ENCODE data around the gene PREX1.

Gene PREX1

DNA sequence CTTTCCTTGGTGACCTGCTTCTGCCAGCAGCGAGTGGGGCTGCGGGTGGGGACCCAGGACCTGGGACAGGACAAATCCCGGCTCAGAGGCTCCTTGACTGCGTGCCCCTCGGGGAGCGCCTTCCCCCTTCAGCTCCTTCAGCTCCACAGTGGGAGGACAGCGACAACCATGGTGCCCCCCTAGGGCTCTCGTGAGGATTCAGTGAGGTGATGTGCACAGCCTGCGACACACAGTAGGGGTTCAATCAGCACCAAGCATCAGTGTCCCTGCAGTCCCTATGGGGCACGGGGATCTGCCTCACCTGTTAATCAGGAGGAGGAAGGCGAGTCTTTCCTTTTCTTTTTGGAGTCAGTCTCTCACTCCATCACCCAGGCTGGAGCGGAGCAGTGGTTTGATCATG lies 209.2 kb downstream of the PREX1 start:
- DNase-seq, result no peak

DNA sequence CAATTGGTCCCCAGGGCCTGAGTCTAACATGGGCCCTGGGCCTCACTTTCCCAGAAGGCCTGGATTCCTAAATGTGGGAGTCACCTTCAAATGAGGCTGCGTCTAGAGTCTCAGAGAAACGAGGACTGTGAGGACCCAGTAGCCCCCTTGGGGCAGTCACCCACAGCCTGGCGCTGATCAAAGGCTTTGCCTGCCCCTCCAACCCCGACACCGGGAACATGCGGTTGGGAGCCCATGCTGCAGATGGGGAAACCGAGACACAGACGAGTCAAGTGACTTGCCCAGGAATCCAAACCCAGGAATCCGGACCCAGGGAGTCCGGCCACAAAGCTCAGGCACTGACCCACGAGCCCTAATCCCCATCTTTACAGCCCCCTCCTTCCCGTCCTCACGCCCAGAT lies 209.7 kb downstream of the PREX1 start:
- DNase-seq, result no peak

DNA sequence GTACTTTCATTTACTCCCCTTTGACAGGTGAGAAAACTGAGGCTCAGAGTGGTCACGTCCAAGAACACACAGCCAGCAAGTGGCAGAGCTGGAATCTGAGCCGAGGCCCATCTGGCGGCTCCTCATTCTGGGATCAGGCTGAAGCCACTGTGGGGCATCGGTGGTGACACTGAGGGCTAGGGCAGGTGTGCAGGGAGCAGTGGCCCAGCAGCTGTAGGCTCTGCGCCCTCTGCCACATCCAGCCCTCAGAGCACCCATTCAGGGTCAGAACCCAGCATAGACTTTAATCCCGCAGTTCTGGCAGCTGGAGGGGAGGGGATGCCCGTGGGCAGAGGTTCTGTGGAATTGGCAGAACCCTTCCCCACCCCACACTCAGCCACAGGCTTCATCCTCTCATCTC lies 210.3 kb downstream of the PREX1 start:
- DNase-seq, result no peak

DNA sequence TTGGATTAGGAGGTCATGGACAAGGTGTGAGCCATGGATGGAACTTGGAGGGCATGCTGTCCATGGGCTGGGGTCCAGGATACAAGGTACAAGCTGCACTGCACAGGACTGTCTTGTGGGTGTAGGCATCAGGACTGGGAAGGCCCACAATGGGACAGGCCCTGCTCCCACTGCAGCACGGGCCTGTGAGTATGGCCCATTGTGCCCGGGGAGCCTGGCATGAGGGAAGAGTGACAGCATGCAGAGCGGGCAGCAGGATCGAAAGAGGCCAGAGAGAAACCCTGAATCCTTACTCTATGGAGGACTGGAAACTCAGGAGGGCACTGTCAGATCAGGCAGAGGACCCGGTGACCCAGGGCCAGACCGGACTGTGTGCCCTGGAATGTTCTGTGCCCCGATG lies 211.3 kb downstream of the PREX1 start:
- no peak for DNase-seq

DNA sequence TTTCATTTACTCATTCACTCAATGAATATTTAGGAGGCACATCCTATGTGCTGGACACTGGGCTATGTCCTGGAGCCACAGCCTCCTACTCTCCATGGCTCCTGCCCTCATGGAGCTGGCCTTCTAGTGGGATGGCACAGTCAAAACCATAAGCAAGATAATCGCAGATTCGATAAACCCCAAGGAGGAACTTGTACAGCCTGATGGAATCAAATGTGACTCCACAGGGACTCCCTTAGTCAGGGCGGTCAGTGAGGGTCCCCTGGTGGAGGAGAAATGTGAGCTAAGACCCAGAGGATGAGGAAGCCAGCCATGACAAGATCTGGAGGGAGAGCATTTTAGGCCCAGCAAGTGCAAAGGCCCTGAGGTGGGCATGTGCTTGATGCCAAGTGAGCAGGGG lies 211.9 kb downstream of the PREX1 start:
- no peak for DNase-seq

DNA sequence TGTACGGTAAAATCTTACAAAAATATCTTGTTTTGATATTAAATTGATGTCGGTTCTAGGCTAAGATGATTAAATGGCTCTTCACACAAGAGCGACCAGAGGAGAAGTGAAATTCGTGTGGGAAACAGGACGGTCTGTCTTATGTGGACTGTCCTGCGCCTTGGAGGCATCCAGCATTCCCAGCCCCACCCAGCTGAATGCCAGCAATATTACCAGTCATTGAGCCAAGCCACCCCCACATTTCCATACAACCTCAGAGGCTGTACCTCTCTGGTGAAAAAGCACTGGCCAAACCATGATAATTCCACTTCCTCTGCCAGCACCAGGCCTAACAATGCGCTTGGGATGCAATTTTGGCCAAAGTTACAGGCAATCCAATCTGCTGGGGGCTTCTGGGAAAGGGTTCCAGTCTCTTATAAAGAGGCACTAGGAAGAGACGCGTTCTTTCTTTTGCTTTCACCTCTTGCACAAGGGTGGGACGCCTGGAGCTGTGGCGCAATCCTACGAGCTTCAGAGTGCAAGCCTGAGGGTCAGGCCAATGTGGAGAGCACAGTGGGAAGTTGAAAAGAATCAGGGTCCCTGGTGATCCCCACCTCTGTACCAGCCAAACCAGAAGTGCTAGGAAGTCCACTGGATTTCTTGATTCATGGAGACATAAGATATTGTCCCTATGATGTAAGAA lies 213.1 kb downstream of the PREX1 start:
- DNase-seq, result no peak

DNA sequence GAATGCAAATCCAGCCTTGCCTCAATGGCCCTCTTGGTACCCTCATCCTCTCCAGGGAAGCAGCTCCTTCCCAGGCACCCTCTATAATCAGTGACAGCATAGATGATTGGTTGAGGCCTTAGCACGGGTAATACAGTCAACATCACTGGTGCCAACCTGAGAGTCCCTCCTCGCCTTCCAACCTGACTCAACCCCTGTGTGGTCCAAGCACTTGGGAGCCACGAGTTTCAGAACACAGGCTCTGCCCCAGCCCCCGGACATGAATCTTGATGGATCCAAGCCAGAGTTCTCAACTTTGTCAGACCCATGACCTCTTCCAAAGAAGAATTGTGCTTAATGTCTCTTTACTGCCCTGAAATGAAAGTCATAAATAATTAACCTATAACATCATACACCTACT lies 213.9 kb downstream of the PREX1 start:
- no peak for DNase-seq

DNA sequence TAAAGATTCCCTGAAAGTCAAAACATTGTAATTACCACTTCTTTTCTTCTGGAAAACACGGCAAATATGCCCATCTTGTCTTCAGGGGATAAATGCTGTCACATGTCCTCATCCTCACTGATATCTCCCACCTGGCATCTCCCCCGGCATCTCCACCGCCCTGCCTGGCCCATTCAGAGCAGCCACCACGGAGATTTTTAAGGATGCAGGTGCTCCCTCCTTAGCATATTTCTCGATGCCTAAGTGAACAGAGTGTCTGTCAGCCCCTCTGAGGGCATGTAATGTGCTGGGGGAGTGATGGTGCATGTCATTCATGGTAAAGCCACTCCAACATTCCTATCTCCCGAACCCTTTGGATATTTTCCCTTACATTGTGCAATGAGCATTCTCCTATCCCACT lies 215.5 kb downstream of the PREX1 start:
- no peak for DNase-seq

DNA sequence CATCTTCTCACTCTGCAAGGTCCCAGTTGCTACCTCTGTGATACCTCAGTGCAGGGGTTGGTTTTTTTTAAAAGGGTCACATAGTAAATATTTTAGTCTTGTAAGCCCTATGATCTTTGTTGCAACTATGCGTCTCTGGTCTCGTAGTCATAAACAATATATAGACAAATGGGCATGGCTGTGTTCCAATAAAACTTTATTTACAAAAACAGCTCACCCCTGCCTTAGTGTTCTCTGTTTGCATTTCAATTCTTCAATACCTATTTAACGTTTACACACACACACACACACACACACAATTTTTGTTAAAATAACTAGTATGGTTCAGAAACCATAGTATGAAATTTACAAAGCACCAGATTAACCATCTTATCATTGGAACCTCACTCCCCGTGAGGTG lies 216.8 kb downstream of the PREX1 start:
- DNase-seq, result no peak

DNA sequence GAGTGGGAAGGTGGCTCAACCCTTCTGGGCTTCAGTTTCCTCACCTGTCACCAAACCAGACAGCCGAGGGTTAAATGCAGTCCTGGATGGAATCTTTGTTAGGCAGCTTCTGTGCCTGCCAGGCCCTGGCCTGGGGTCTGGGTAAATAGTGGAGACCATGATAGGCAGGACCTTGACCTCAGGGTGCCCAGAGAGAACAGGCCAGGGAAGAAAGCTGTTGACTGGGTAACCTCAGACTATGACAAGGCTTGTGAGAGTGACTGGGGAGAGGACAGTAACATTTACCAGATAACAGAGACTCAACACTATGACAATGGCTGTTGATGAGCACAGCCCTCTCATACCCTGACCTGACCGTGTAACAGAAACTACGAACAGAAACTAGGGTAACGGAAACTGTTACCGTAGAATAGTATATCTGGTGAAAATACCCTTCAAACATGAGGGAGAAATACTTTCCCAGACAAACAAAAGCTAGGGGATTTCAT lies 218.3 kb downstream of the PREX1 start:
- no peak for DNase-seq

DNA sequence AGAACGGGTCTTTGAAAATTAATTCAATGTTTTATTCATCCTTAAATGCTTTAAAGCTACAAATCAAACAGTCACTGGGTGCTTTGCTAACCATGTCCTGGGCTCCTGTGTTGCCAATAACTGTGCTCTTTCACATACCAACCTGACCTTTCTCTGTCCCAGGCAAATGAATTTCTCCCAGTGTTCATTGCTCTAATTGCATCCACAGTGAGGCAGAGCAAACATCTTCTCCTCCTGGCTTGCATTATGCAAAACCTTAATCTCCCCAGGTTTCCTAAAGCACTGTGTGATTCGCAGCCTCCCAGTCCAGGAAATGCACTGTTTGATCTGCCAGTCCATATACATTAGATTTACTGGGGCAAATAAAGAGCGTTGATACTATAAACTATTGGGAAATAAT lies 219.0 kb downstream of the PREX1 start:
- no peak for DNase-seq

DNA sequence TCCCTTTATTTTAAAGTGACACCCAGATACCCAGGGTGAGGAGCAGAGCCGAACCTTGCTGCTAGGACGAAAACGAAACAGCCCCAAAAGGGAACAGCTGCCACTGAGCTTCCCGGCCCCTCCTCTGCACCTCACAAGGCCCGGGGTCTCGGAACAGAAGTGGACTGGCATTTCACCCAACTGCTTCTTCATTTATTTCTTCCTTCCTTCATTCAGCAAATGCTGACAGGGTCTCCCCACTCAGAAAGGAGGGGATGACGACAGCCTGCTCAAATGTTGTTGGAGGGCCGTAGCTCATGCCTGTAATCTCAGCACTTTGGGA lies 220.3 kb downstream of the PREX1 start:
- no peak for DNase-seq

DNA sequence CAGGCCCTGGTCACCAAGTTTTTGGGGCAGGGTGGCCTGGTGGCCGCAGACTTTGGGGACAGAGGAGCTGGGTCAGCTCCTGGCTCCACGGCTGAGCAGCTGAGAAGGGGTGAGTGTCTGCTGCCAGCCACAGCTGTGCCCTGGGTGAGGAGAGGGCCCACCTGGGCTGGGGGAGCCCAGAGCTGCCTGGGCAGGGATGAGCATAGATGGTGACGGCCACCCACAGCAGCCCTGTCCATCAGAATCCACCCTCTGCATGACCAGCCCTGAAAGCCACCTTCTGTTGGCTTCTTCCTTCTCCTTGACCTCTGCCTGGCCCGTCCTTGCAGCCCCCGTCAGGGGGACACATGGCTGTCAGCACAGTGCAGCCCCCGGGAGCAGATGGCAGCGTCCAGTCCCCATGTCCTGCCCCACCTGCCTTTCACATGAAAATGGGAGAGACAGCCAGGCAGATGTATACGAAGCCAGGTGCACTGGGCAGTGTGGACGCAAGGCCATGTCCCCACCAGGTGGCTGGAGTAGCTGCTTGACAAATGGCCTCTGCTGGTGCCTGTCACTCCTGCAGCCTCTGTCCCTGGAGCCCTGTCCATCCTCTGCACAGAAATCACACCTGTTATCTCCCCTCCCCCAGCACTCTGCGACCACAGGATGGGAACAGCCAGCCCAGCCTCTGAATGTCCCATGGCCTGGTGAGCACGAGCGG lies 220.8 kb downstream of the PREX1 start:
- DNase-seq, result no peak

DNA sequence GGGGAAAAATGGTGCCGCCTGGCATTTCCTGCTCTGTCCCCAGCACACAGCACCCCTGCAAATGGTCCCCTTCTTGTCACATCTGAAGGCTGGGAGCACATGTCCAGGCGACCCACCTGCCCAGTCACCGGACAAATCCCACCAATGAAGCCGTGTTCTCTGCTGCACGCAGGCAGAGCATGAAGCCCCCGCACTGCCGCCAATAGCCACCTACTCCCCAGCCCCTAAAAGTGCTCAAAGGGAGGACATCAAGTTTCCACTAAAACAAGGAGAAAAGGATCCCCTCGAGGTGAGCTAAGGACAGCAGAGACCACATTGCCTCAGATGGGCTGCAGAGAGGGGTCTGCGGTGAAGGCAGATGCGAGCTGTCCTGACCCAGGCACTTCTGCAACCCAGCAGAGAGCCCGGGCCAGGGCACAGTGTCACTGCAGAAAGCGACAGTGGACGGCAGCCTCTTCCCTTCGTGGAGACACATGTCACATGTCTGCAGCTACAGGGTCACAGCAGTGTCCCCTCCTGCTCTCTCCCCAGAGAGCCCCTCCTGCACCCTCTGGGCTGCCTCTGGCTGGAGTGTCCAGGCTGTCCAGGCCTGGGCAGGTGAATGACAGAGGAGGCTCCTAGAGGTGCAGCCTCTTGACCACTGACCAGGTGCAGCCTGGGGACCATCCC lies 221.5 kb downstream of the PREX1 start:
- DNase-seq, result no peak

DNA sequence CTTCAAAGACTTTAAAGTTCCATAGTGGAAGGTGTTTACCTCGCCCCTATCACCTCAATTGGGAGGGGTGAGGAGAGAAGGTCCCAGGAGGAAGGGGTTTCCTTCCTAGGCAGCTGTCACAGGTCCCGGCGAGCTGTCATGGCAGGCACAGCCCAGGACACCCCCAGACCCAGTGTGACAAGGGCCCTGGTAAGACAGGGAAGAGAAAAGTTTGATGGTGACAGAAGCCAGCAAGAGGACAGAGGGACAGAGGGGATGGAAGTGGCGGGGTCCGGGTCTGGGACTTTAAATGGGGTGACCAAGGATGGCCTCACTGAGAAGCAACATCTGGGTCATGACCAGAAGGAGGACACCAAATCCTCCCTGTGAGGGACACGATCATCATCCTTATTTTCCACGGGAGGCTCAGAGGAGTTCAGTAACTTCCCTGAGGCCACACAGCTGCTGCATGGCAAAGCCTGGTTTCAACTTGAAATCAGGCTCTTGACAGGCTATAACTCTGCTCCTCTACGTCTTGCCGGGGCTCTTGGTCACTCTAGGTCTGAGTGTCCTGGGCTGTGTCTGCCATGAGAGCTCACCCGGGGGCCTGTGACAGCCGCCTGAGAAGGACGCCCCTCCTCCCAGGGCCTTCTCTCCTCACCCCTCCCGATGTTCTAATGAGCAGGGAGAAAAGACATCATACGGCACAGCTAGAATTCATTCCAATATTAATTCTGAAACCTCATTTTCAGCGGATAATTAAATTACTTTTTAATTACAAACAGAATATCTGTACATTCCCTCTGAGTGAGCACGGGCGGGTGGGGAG lies 222.2 kb downstream of the PREX1 start:
- no peak for DNase-seq

DNA sequence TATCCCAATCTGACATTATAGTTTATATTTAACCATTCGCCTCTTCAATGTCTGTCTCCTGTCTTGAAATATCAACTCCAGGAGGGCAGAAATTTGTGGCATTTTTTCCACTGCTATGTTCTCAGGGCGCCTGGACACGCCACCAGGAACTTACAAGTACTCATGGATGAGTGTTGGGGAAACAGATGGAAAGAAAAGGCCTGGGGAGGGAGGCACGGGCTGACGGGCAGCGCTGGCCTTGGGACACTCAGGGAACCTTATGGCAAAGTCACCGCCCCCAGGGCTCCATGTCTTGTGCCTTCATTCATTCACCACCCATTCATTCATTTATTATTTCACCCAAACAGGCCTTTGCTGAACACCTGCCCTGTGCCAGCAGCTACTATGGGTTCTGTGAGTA lies 222.9 kb downstream of the PREX1 start:
- DNase-seq, result no peak

DNA sequence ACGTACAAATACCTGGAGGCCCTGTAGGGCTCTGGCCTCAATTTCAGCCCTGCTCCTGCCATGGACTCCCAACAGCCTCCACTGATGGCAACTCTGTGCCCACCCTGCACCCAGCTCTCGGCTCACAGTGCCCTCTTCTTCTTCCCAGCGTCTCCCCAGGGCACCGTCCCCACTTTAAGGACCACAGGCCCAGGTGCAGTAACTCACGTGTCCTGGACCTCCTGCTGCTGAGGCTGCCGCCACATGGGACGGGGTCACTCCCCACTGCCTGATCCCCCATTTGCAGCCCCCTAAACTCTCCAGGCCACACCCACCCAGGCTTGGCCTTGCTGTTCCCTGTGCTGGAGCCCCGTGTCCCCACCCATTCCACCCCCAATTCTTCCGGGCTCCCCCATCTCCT lies 223.4 kb downstream of the PREX1 start:
- no peak for DNase-seq

DNA sequence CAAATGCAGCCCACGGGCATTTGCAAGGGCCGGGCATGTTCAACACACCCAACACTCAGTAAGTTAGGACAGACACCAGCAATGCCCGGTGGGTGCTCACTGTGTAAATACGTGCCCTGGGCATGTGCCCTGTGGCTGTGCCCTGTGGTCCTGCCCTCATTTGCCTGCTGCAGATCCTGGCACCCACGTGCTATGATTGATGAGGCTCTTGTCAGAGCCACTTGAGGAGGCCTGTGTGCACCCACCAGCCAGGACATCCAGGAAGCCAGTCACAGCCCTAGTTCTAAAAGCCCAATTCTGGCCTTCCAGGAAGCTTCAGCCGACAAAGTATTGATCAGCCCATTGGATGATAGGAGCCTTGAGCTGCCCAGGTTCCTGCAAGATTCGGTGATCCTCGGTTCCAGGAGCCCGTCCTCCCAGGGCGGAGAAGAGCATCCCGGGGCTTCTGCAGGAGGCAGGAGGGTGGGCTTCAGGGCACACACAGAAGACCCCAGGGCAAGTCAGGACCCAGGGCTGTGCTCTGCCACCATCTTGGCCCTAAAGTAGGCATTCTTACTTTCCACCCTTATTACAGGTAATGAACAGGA lies 223.9 kb downstream of the PREX1 start:
- no peak for DNase-seq

DNA sequence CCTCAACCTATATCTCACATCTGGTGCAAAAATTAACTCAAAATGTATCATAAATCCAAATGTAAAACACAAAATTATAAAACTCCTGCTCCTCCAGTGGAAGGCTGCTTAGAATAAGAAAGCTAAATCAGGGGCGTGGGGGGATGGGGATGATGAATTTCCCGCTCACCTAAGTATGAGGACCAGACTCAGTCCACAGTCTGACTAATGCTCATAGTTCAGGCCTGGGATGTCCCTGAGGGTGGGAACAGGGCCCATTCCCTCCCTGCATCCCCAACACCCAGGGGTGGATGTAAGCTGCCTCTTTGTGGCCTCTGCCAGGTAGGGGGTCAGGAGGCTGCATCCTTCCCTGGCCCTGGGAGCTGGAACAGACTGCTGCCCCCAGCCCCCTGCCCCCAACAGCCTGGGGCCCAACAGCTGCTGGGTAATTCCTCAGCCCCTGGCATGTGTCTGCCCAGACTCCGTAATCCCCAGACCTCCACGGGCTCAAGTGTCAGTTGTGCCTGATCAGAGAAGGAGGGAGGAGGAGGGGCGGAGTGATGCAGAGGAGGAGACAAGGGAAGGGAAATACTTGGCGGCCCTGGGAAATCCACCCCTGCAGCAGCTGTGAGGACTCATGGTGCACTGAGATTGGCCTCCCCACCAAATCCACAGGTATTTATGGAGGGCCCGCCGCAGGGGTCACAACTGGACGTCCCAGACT lies 224.5 kb downstream of the PREX1 start:
- no peak for DNase-seq

DNA sequence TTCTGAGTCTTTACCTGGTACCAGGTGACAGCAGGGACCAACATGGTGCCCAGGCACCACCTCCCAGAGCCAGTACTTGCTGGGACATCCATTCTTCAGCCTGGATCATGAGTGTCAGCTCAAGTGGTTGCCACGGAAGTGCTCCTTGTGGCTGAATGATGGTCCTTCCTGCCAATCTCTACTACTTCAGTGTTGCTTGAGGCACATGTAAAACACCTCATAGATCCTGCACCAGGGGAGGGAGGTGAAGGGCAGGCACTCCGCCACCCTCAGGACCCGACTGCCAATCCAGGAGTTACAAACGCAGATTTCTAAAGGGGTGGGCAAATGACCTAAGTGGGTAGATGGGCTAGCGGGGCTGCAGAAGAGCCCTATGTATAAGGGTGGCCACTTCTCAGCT lies 226.0 kb downstream of the PREX1 start:
- DNase-seq, result no peak

DNA sequence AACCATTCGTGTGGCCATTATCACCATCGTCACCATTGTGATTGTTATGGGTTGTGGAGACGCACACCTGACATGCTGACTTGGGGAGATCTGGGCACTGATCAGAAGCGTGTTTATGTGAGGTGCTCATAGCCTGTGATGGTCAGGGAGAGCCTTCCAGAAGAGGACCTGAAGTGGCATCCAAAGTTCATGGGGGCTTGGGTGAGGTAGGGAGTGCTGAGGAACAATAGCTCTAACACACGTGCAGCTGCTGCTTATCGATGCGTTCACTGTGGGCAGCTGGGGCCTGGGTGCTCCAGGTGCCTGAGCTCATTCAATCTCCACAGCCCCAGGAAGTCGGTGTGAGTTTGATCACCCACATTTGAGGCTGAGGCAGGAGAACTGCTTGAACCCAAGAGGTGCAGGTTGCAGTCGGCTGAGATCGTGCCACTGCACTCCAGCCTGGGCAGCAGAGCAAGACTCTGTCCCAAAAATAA lies 227.3 kb downstream of the PREX1 start:
- DNase-seq, result no peak

All from fibroblast of skin of back (primary cell).